Neuronal stem cell (in vitro differentiated cells): ENCODE data around the gene ZKSCAN5.

ENCODE experiments used
- DNase-seq: peaks from one replicate; pipeline ENCODE4 v3.0.0-alpha.2; 2013; ENCODE audit warnings: low spot score
- H2AFZ ChIP-seq: one replicate; pipeline ENCODE4 v1.6.1; 2013; ENCODE audit warnings: mild to moderate bottlenecking, low read length, inconsistent platforms
- H2AK5ac ChIP-seq: 2 replicates; pipeline ENCODE4 v1.6.1; 2013; ENCODE audit warnings: low read depth, mild to moderate bottlenecking, inconsistent platforms, low read length, moderate library complexity, mixed read lengths
- H2BK120ac ChIP-seq: 2 replicates; pipeline ENCODE4 v1.6.1; 2013; ENCODE audit warnings: low read depth, mild to moderate bottlenecking, inconsistent platforms, low read length, moderate library complexity, mixed read lengths
- H2BK12ac ChIP-seq: one replicate; pipeline ENCODE4 v1.6.1; 2013; ENCODE audit warnings: low read length, inconsistent platforms
- H2BK15ac ChIP-seq: 2 replicates; pipeline ENCODE4 v1.6.1; 2013; ENCODE audit warnings: mild to moderate bottlenecking, low read length, inconsistent platforms, mixed read lengths
- H2BK5ac ChIP-seq: one replicate; pipeline ENCODE4 v1.6.1; 2013; ENCODE audit warnings: inconsistent platforms, mild to moderate bottlenecking, low read length, moderate library complexity
- H3K14ac ChIP-seq: one replicate; pipeline ENCODE4 v1.6.1; 2013; ENCODE audit warnings: low read length, inconsistent platforms
- H3K18ac ChIP-seq: 2 replicates; pipeline ENCODE4 v1.6.1; 2013; ENCODE audit warnings: low read length, inconsistent platforms
- H3K23ac ChIP-seq: 2 replicates; pipeline ENCODE4 v1.6.1; 2013; ENCODE audit warnings: low read depth, mild to moderate bottlenecking, mixed read lengths, low read length, inconsistent platforms; ENCODE audit not compliant: poor library complexity
- H3K27ac ChIP-seq: replicated peaks from 3 replicates; pipeline ENCODE4 v1.5.1; 2013; ENCODE audit warnings: low read length, inconsistent platforms
- H3K27me3 ChIP-seq, 3 experiments: 2 replicates each; pipeline ENCODE4 v1.6.1; 2013; ENCODE audit warnings: low read length in 3 of 3, mild to moderate bottlenecking in 2 of 3, inconsistent platforms in 1 of 3, low read depth in 1 of 3, mixed read lengths in 1 of 3, moderate library complexity in 1 of 3; ENCODE audit not compliant: control insufficient read depth in 3 of 3, insufficient read depth in 3 of 3
- H3K36me3 ChIP-seq, 2 donors: replicated peaks in 1 of 2; 2 replicates each; pipeline ENCODE4 v1.6.1; 2013; ENCODE audit warnings: low read length in 2 of 2; ENCODE audit not compliant: control insufficient read depth in 2 of 2, insufficient read depth in 2 of 2
- H3K4ac ChIP-seq: 2 replicates; pipeline ENCODE4 v1.6.1; 2013; ENCODE audit warnings: inconsistent platforms, mild to moderate bottlenecking, low read length, moderate library complexity
- H3K4me1 ChIP-seq, 2 donors: 1 replicate in 1 of 2; 2 replicates in 1 of 2; pipeline ENCODE4 v1.6.1; 2013; ENCODE audit warnings: low read length in 2 of 2, low read depth in 1 of 2; ENCODE audit not compliant: control insufficient read depth in 2 of 2, insufficient read depth in 1 of 2
- H3K4me2 ChIP-seq: one replicate; pipeline ENCODE4 v1.6.1; 2013; ENCODE audit warnings: mild to moderate bottlenecking, low read length, inconsistent platforms; ENCODE audit not compliant: insufficient read depth, poor library complexity, severe bottlenecking
- H3K4me3 ChIP-seq, 2 donors: 2 replicates each; pipeline ENCODE4 v1.5.1; 2013; ENCODE audit warnings: low read length in 2 of 2, mild to moderate bottlenecking in 2 of 2, inconsistent platforms in 1 of 2, moderate library complexity in 1 of 2
- H3K79me1 ChIP-seq: one replicate; pipeline ENCODE4 v1.6.1; 2013; ENCODE audit warnings: low read depth, mild to moderate bottlenecking, inconsistent platforms, low read length, moderate library complexity
- H3K9ac ChIP-seq: one replicate; pipeline ENCODE4 v1.6.1; 2013; ENCODE audit warnings: mild to moderate bottlenecking, low read depth, low read length, inconsistent platforms; ENCODE audit not compliant: poor library complexity
- H3K9me3 ChIP-seq, 2 donors: replicated peaks in 1 of 2; 2 replicates each; pipeline versions ENCODE3 to v1.6.1; 2013; ENCODE audit warnings: low read length in 2 of 2, mild to moderate bottlenecking in 2 of 2, inconsistent platforms in 1 of 2, low read depth in 1 of 2, mixed read lengths in 1 of 2, moderate library complexity in 1 of 2; ENCODE audit not compliant: control insufficient read depth in 2 of 2, insufficient read depth in 1 of 2
- H4K8ac ChIP-seq: one replicate; pipeline ENCODE4 v1.6.1; 2013; ENCODE audit warnings: low read depth, mild to moderate bottlenecking, inconsistent platforms, low read length, moderate library complexity
- H4K91ac ChIP-seq: one replicate; pipeline ENCODE4 v1.6.1; 2013; ENCODE audit warnings: low read length, low read depth, mild to moderate bottlenecking, inconsistent platforms; ENCODE audit not compliant: poor library complexity
- WGBS, 2 donors: extraction: QIAGEN DNeasy Blood & Tissue Kit; methylation state at CpG; one replicate each; pipeline ENCODE4 v1.1.7; 2013; ENCODE audit warnings: missing lambda C conversion rate in 2 of 2, mixed read lengths in 1 of 2; ENCODE audit not compliant: insufficient read length in 2 of 2, insufficient replicate concordance in 1 of 2; ENCODE audit errors: extremely low coverage in 2 of 2; 5-methylcytosine and 5-hydroxymethylcytosine counted together

The ZKSCAN5 gene

GRCh38 chr7:99539213-99539811 lies 34.9 kb downstream of the ZKSCAN5 start:
- Histone ChIP-seq H2BK5ac (no peak overlapping the region), H3K4me1 (no peaks in the 10 kb centered on the region), H3K18ac (no peak overlapping the region), H3K36me3 (peaks cover 2 to 16% of the 10 kb centered on the region in 2 donors), H3K23ac (no peak overlapping the region), H3K9me3 (peaks cover 11 to 36% of the 10 kb centered on the region in 2 donors), H2BK120ac (no peak overlapping the region), H3K14ac (no peak overlapping the region), H3K4ac (no peak overlapping the region), H3K27me3 (no peaks in the 10 kb centered on the region), H4K91ac (no peak overlapping the region), H3K79me1 (no peaks in the 10 kb centered on the region), H2AFZ (no peak overlapping the region), H2BK15ac (no peak overlapping the region), H2BK12ac (no peak overlapping the region), H3K9ac (no peak overlapping the region), H4K8ac (no peak overlapping the region), H3K4me3 (no peak overlapping the region), H3K4me2 (no peak overlapping the region), H2AK5ac (no peak overlapping the region), H3K27ac (no peak overlapping the region)
- no peak for DNase-seq
- no CpG with 5 or more reads among the region's 7 CpGs for WGBS, 2 donors

GRCh38 chr7:99540542-99540941 lies 36.1 kb downstream of the ZKSCAN5 start:
- Histone ChIP-seq H2BK5ac (no peak overlapping the region), H2BK12ac (no peak overlapping the region), H3K79me1 (no peaks in the 10 kb centered on the region), H3K4me3 (no peak overlapping the region), H2AK5ac (no peak overlapping the region), H3K36me3 (peaks cover 2 to 18% of the 10 kb centered on the region in 2 donors), H3K4ac (no peak overlapping the region), H2BK15ac (no peak overlapping the region), H3K27ac (no peak overlapping the region), H3K4me2 (no peak overlapping the region), H2AFZ (no peak overlapping the region), H3K18ac (no peak overlapping the region), H2BK120ac (no peak overlapping the region), H4K91ac (no peak overlapping the region), H4K8ac (no peak overlapping the region), H3K4me1 (no peaks in the 10 kb centered on the region), H3K27me3 (no peaks in the 10 kb centered on the region), H3K9me3 (peaks cover 13 to 36% of the 10 kb centered on the region in 2 donors), H3K9ac (no peak overlapping the region), H3K23ac (no peak overlapping the region), H3K14ac (no peak overlapping the region)
- WGBS, 2 donors, result no CpG with 5 or more reads among the region's 5 CpGs
- no peak for DNase-seq

GRCh38 chr7:99541212-99541611 lies 36.8 kb downstream of the ZKSCAN5 start:
- H3K4ac ChIP-seq, result no peak overlapping the region
- no peak for DNase-seq
- H3K27ac ChIP-seq, result no peak overlapping the region
- H3K14ac ChIP-seq, result no peak overlapping the region
- H2BK12ac ChIP-seq, result no peak overlapping the region
- no peak overlapping the region for H3K23ac ChIP-seq
- peaks cover 14 to 36% of the 10 kb centered on the region in 2 donors for H3K9me3 ChIP-seq
- no peak overlapping the region for H2AK5ac ChIP-seq
- no peak overlapping the region for H3K4me3 ChIP-seq
- H2BK5ac ChIP-seq, result no peak overlapping the region
- H3K27me3 ChIP-seq, result no peaks in the 10 kb centered on the region
- H2AFZ ChIP-seq, result no peak overlapping the region
- H3K4me1 ChIP-seq, result no peaks in the 10 kb centered on the region
- H3K9ac ChIP-seq, result no peak overlapping the region
- WGBS, 2 donors, result no CpG with 5 or more reads among the region's 9 CpGs
- no peak overlapping the region for H2BK120ac ChIP-seq
- H3K18ac ChIP-seq, result no peak overlapping the region
- no peak overlapping the region for H2BK15ac ChIP-seq
- no peak overlapping the region for H4K91ac ChIP-seq
- no peaks in the 10 kb centered on the region for H3K79me1 ChIP-seq
- peaks cover 2 to 23% of the 10 kb centered on the region in 2 donors for H3K36me3 ChIP-seq
- H3K4me2 ChIP-seq, result no peak overlapping the region
- H4K8ac ChIP-seq, result no peak overlapping the region

GRCh38 chr7:99543081-99543671 lies 38.7 kb downstream of the ZKSCAN5 start:
- Histone ChIP-seq H3K9ac (no peak overlapping the region), H3K4me2 (no peak overlapping the region), H3K4me1 (no peaks in the 10 kb centered on the region), H3K9me3 (peaks cover 21 to 35% of the 10 kb centered on the region in 2 donors), H3K18ac (no peak overlapping the region), H2BK120ac (no peak overlapping the region), H2BK5ac (no peak overlapping the region), H3K27ac (no peak overlapping the region), H4K91ac (no peak overlapping the region), H3K23ac (peak overlapping the region; percentile 55), H2BK15ac (no peak overlapping the region), H3K4me3 (no peak overlapping the region), H4K8ac (no peak overlapping the region), H3K27me3 (no peaks in the 10 kb centered on the region), H2BK12ac (no peak overlapping the region), H2AK5ac (no peak overlapping the region), H2AFZ (no peak overlapping the region), H3K14ac (no peak overlapping the region), H3K4ac (no peak overlapping the region), H3K79me1 (no peaks in the 10 kb centered on the region), H3K36me3 (peaks cover 6 to 43% of the 10 kb centered on the region in 2 donors)
- WGBS, 2 donors, result no CpG with 5 or more reads among the region's 34 CpGs
- DNase-seq, result no peak
